ENCODE data around the gene DESI1.

- TF ChIP-seq ZKSCAN8 (CRISPR knock-in tag; IDR thresholded peaks at IDR 0.05; ENCODE audit: borderline replicate concordance) = no peak
- TF ChIP-seq RNF219 (CRISPR knock-in tag; IDR thresholded peaks at IDR 0.05) = no peak
- no peak for TF ChIP-seq CTCF (CRISPR knock-in tag; IDR thresholded peaks at IDR 0.05)
- no peak for TF ChIP-seq TCF7L2 (IDR thresholded peaks at IDR 0.05; ENCODE audit: low read depth, low read length)
- TF ChIP-seq ATF4 (CRISPR knock-in tag; IDR thresholded peaks at IDR 0.05) = no peak
- TF ChIP-seq ZNF280B (CRISPR knock-in tag; IDR thresholded peaks at IDR 0.05; ENCODE audit: borderline replicate concordance) = no peak
- TF ChIP-seq FOXK1 (CRISPR knock-in tag; IDR thresholded peaks at IDR 0.05; ENCODE audit: borderline replicate concordance, low read depth) = no peak
- TF ChIP-seq ZBTB39 (CRISPR knock-in tag; IDR thresholded peaks at IDR 0.05) = no peak
- no peak for TF ChIP-seq SP2 (CRISPR knock-in tag; IDR thresholded peaks at IDR 0.05)
- no peak for TF ChIP-seq IRX3 (CRISPR knock-in tag; IDR thresholded peaks at IDR 0.05; ENCODE audit: borderline replicate concordance, low read depth)
Measured at GRCh38 chr22:41608386-41608785, 12.5 kb downstream of the DESI1 start.

All from HepG2 (cell line).